ENCODE results near the gene PIH1D2. TPM values are rescaled to one million over a fixed set of nuclear protein-coding genes. Genes with fewer than 3 reads are reported as not detected.
A peak's percentile ranks its signal among the peaks of the same experiment; 100 is the strongest.

Gene PIH1D2
- total and polyA plus RNA-seq, 10 of the 15 experiments (the other 5 are each of a cell fraction or from before 2014, with no cell fraction given) = 0.51 to 3.0 (median 1.5) TPM

- H3K9ac ChIP-seq (ENCODE audit: control insufficient read depth, insufficient read depth, low read length) = peak within 1 kb of the TSS; percentile 82
- H3K4me2 ChIP-seq (ENCODE audit: control insufficient read depth, insufficient read depth) = peak within 1 kb of the TSS; percentile 89
- peaks cover 43% of the 10 kb centered on the region for H3K79me2 ChIP-seq (ENCODE audit: control insufficient read depth, insufficient read depth, low read length)
- RAD21 ChIA-PET (ENCODE audit: unreplicated experiment) = interaction anchor here (0.8 to 1.9 kb wide), 6 partner anchors 9 to 160 kb away, joined by 3 to 4 read pairs (median 3); no protein-coding TSS in a partner anchor
- no peaks in the 10 kb centered on the region for H3K27me3 ChIP-seq (replicated peaks in 1 of 2; ENCODE audit: control insufficient read depth in 2 of 2, insufficient read depth in 2 of 2, low read length in 1 of 2)
- peak within 1 kb of the TSS; percentile 98 for H3K4me3 ChIP-seq
- peaks cover 3 to 22% of the 10 kb centered on the region in 2 experiments for H3K36me3 ChIP-seq (ENCODE audit: control insufficient read depth in 2 of 2, insufficient read depth in 2 of 2, low read length in 1 of 2)
- H2AFZ ChIP-seq (ENCODE audit: control insufficient read depth, low read depth, low read length) = peak within 1 kb of the TSS; percentile 82
- peak within 1 kb of the TSS; percentile 61 for H3K27ac ChIP-seq (ENCODE audit: control insufficient read depth, insufficient read depth)
- intact Hi-C loops (cut with micrococcal nuclease; ENCODE audit: unreplicated experiment) = loop anchor here (1.0 to 5.0 kb wide), 4 partner anchors 12 to 209 kb away; partner anchors contain the start of genes CFAP68, FDXACB1, NKAPD1 and PIH1D2
- DNase-seq (ENCODE audit: low read depth, low spot score) (peak; percentile 93), FAIRE-seq (peak; percentile 69), ATAC-seq (peak; percentile 95)
- under 1% methylated on average over 45 of the region's 45 CpGs for WGBS (ENCODE audit: insufficient coverage, insufficient replicate concordance, low lambda C conversion rate, missing lambda C conversion rate)
- no peaks in the 10 kb centered on the region for H3K9me3 ChIP-seq (replicated peaks; ENCODE audit: control insufficient read depth, insufficient read depth, low read length)
- CTCF ChIA-PET = interaction anchor here (0.8 to 2.5 kb wide), 7 partner anchors 10 to 194 kb away, joined by 3 to 12 read pairs (median 4); no protein-coding TSS in a partner anchor
- H4K20me1 ChIP-seq (ENCODE audit: control insufficient read depth, insufficient read depth) = no peaks in the 10 kb centered on the region
- peaks cover 3% of the 10 kb centered on the region; the same call in 1 of the 2 replicates for H3K4me1 ChIP-seq (ENCODE audit: control insufficient read depth, insufficient read depth, low read length)
- no TSS peak for BruUV-seq (replicated peaks)
- in situ Hi-C loops (cut with MboI) = loop anchor here (5.0 kb wide), 1 partner anchor 209 kb away; the partner anchor contains the start of genes CFAP68 and FDXACB1
- SMC1A ChIA-PET (ENCODE audit: uncharacterized antibody, unreplicated experiment) = interaction anchor here (0.7 to 1.3 kb wide), 6 partner anchors 9 to 34 kb away, joined by 3 to 4 read pairs (median 3); partner anchors contain the start of gene PIH1D2
- POLR2A ChIA-PET = interaction anchor here (0.5 to 1.7 kb wide), 5 partner anchors 13 to 396 kb away, joined by 3 to 9 read pairs (median 4); partner anchors contain the start of genes NKAPD1, PIH1D2 and PTS
- TF ChIP-seq SP1 (IDR thresholded peaks at IDR 0.05; ENCODE audit: low read depth, low read length) (peak; percentile 34), KLF5 (IDR thresholded peaks at IDR 0.05; ENCODE audit: partially characterized antibody) (peak; percentile 57), MXI1 (IDR thresholded peaks at IDR 0.05; ENCODE audit: low read depth, low read length) (no peak; the same call in 1 of the 2 replicates), BCL3 (IDR thresholded peaks at IDR 0.05; ENCODE audit: borderline replicate concordance, insufficient read depth, low read depth, low read length, poor library complexity, severe bottlenecking) (no peak), NRF1 (conservative IDR thresholded peaks at IDR 0.05; ENCODE audit: low read depth, low read length) (peak; percentile 69), IRF4 (IDR thresholded peaks at IDR 0.05; ENCODE audit: low read depth, low read length) (0 out of 2 replicates have a peak, but pooled peaks have one; percentile 21), PAX8 (IDR thresholded peaks at IDR 0.05) (no peak), SREBF1 (IDR thresholded peaks at IDR 0.05; ENCODE audit: low read length) (peak; percentile 46; the same call in 1 of the 2 replicates), BACH1 (IDR thresholded peaks at IDR 0.05; ENCODE audit: borderline replicate concordance) (peak; percentile 55; the same call in 1 of the 2 replicates), YY1 (IDR thresholded peaks at IDR 0.05; ENCODE audit: low read depth, low read length) (peak; percentile 98), ZBED1 (IDR thresholded peaks at IDR 0.05; ENCODE audit: borderline replicate concordance) (peak; percentile 69; the same call in 1 of the 2 replicates), MLLT1 (IDR thresholded peaks at IDR 0.05) (peak; percentile 76), RELB (IDR thresholded peaks at IDR 0.05; ENCODE audit: low read depth) (peak; percentile 91), NBN (IDR thresholded peaks at IDR 0.05) (peak; percentile 85)
Observed at GRCh38 chr11:112086422-112087191, 12.8 kb upstream of the PIH1D2 start, which contains the start of the genes SDHD and TIMM8B. Gene SDHD, plus strand, starts transcription at chr11:112086873. Its CDS starts 35 bp downstream, at chr11:112086908. Gene TIMM8B, minus strand, starts transcription at chr11:112086756. Its CDS starts 33 bp downstream, at chr11:112086723.

Data from GM12878 (cell line).